Effector memory CD4-positive, alpha-beta T cell (primary cell): ENCODE data around the gene UNCX.

Source experiments
- DNase-seq, 3 donors: peaks; one replicate each; pipeline ENCODE4 v3.0.0-alpha.2; 2020
- H3K27ac ChIP-seq: 2 replicates; pipeline ENCODE4 v1.7.0; 2013; ENCODE audit warnings: mild to moderate bottlenecking, low read length, moderate library complexity; ENCODE audit not compliant: insufficient read depth, poor library complexity, severe bottlenecking
- H3K27me3 ChIP-seq: replicated peaks from 2 replicates; pipeline ENCODE4 v1.7.0; 2013; ENCODE audit warnings: mild to moderate bottlenecking, low read length; ENCODE audit not compliant: insufficient read depth, control insufficient read depth, poor library complexity, severe bottlenecking
- H3K36me3 ChIP-seq: 2 replicates; pipeline ENCODE4 v1.7.0; 2013; ENCODE audit warnings: mild to moderate bottlenecking, low read length, moderate library complexity; ENCODE audit not compliant: control insufficient read depth, insufficient read depth
- H3K4me1 ChIP-seq: 2 replicates; pipeline ENCODE4 v1.7.0; 2013; ENCODE audit warnings: low read length, mild to moderate bottlenecking; ENCODE audit not compliant: control insufficient read depth, insufficient read depth, poor library complexity, severe bottlenecking
- H3K4me3 ChIP-seq: 2 replicates; pipeline ENCODE4 v1.7.0; 2013; ENCODE audit warnings: low read length, low read depth, mild to moderate bottlenecking; ENCODE audit not compliant: insufficient read depth, poor library complexity, severe bottlenecking
- H3K9me3 ChIP-seq: 2 replicates; pipeline ENCODE4 v1.7.0; 2013; ENCODE audit warnings: mild to moderate bottlenecking, low read length, moderate library complexity; ENCODE audit not compliant: control insufficient read depth

The UNCX gene

GRCh38 chr7:1226186-1226901 is 6.3 kb upstream of the UNCX start:
- Histone ChIP-seq H3K4me1 (peaks cover 3% of the 10 kb centered on the region), H3K27me3 (peaks cover 75% of the 10 kb centered on the region), H3K27ac (no peak overlapping the region), H3K36me3 (no peaks in the 10 kb centered on the region), H3K4me3 (no peak overlapping the region), H3K9me3 (no peaks in the 10 kb centered on the region)
- no peak for DNase-seq

- Histone ChIP-seq H3K36me3 (no peaks in the 10 kb centered on the region), H3K4me3 (no peak overlapping the region), H3K9me3 (no peaks in the 10 kb centered on the region), H3K27me3 (peaks cover 80% of the 10 kb centered on the region), H3K4me1 (peaks cover 3% of the 10 kb centered on the region), H3K27ac (no peak overlapping the region)
- no peak for DNase-seq
Measured at GRCh38 chr7:1227071-1227804, 5.4 kb upstream of the UNCX start.

DNA sequence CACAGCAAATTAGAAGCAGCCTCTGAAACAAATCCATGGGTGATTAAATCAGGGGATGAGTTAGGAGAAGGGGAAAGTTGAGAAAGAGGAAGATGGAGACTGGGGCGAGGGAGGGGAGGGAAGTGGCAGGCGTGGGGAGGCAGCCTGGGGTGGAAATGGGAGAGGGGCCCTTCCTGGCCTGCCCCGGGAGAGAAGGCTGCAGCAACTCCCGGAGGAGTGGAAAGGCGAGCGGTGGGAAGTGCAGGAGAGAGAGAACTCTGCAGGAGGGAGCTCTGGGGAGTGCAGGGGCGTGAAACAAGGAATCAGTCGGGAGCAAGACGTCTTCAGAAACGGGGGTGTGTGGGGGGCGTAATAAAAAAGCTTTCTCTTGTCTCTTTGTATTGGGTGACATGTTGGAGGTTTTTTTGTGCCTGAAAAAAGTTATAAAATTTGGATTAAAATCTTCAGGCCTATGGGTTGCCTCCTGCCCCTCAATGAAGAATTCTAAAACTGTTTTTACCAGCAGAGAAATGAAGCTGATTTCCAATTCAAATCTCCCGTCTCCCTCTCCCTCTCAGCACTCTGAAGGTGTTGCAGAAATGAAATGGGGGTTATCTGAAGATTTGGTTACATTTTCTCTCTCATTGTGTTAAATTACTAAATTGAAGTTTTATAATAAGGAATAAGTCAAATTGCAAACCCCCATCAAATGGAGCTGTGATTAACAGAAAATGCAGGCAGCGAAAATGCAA is 4.7 kb upstream of the UNCX start:
- H3K4me3 ChIP-seq, result no peak overlapping the region
- H3K36me3 ChIP-seq, result no peaks in the 10 kb centered on the region
- peaks cover 81% of the 10 kb centered on the region for H3K27me3 ChIP-seq
- H3K27ac ChIP-seq, result no peak overlapping the region
- no peaks in the 10 kb centered on the region for H3K9me3 ChIP-seq
- no peak for DNase-seq
- peaks cover 3% of the 10 kb centered on the region for H3K4me1 ChIP-seq

GRCh38 chr7:1228545-1229201 is 4.0 kb upstream of the UNCX start:
- Histone ChIP-seq H3K4me3 (no peak overlapping the region), H3K27me3 (peaks cover 81% of the 10 kb centered on the region), H3K9me3 (no peaks in the 10 kb centered on the region), H3K4me1 (peaks cover 3% of the 10 kb centered on the region), H3K36me3 (no peaks in the 10 kb centered on the region), H3K27ac (no peak overlapping the region)
- no peak for DNase-seq

DNA sequence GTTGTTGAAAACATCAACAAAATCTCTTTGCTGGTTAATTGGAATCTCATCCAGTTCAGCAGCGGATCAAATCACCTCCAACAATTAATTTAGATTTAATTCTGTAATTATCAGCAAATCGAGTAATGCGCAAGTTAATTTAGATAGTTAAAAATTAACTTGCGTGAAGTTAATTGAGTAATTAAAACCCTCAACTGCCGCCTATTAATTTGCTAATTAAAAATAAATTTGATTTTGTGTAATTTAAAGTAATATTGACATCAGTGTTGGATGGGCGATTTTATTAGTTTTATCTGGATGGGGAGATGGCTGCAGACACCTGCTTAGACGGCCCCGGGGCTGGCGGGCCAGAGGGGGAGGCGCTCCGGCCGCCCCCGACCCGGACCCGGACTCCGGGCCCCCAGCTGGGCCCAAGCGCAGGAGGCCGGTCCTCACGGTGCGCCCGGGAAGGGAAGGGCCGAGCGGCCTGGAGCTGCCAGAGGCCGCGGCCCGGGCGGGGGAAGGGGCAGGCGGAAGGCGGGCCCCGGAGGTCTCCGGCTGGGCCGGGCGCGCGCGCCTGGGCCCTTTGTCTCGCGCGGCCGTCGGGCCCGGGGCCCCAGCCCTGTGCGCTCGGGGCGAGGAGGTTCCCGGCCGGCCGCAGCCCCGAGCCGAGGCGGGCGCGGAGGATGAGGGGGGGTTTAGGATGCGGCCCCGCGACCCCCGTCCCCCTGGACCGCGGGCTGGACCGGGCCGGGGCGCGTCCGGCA is 3.3 kb upstream of the UNCX start:
- Histone ChIP-seq H3K27me3 (peaks cover 81% of the 10 kb centered on the region), H3K27ac (no peak overlapping the region), H3K4me1 (peaks cover 3% of the 10 kb centered on the region), H3K9me3 (no peaks in the 10 kb centered on the region), H3K4me3 (no peak overlapping the region), H3K36me3 (no peaks in the 10 kb centered on the region)
- DNase-seq, result no peak

DNA sequence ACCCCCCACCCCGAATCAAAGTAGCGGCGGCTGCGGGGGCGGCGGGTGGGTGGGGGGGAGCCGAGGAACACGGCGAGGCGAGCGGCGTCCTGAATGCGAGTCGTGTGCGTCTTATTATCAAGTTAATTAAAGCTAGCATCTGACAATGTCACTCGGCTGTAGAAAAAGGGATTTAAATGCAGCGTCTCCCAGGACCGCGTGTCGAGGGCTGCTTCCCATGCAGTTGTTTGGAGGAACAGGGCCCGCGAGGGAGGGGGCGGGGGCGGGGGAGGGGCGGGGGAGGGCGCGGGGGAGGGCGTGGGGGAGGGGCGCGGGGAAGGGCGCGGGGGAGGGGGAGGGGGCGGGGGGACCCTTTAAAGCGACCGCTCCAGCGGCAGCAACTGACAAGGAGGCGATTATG is 2.7 kb upstream of the UNCX start:
- Histone ChIP-seq H3K9me3 (no peaks in the 10 kb centered on the region), H3K36me3 (no peaks in the 10 kb centered on the region), H3K4me3 (no peak overlapping the region), H3K27me3 (peaks cover 81% of the 10 kb centered on the region), H3K27ac (no peak overlapping the region), H3K4me1 (peaks cover 7% of the 10 kb centered on the region)
- no peak for DNase-seq

GRCh38 chr7:1230411-1231213 is 2.1 kb upstream of the UNCX start:
- no peaks in the 10 kb centered on the region for H3K9me3 ChIP-seq

DNA sequence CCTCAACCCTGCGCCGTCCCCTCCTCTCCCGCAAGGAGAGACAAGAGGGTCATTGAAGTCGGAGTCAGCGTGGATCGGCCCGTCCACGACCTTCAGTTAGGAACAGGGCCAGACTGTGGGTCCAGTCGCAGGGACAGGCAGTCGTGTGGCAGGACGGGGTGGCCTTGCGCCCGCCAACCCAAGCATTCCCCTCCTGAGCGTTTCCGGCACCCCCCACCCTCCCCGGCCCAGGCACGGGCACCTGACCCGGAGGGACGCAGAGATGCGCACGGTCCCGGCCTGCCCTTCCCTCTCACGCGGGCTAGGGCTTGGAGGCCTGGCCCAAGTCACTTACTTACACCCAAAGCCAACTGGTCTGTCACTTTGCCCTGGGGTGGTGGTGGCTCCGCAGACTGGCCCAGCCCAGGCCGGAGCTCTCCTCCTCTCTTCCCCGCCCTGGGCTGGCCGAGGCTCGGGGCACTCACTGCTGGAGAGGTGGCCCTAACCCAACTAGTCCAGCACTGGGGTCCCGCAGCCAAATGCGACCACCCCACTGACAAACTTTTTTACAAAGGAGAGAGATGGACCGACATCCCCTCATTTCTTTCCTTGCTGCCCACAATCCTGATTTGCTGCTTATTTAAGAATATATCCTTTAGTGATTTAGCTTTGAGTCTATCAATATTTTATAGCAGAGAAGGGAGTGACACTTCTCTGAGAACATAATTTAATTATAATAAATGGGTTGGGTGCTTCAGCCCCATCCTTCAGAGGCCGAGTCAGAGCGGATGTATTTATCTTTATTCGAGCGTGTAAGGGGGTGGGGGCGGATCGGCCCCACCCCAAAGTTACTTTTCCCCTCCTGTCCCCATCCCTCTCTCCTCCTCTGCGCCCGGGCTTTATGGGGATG is 1.2 kb upstream of the UNCX start:
- no peak overlapping the region for H3K27ac ChIP-seq
- no peaks in the 10 kb centered on the region for H3K36me3 ChIP-seq
- H3K27me3 ChIP-seq, result peaks cover 77% of the 10 kb centered on the region
- H3K9me3 ChIP-seq, result no peaks in the 10 kb centered on the region
- DNase-seq, result no peak
- H3K4me3 ChIP-seq, result no peak overlapping the region
- H3K4me1 ChIP-seq, result peaks cover 16% of the 10 kb centered on the region

More at GRCh38 chr7:1230411-1231213, 2.1 kb upstream of the UNCX start:
- DNase-seq, result no peak
- Histone ChIP-seq H3K4me3 (no peak overlapping the region), H3K27me3 (peaks cover 80% of the 10 kb centered on the region), H3K36me3 (no peaks in the 10 kb centered on the region), H3K4me1 (peaks cover 14% of the 10 kb centered on the region), H3K27ac (no peak overlapping the region)
